ENCODE results near the gene ARX. TPM values are rescaled to one million over a fixed set of nuclear protein-coding genes. Genes with fewer than 3 reads are reported as not detected.

ARX gene
- total RNA-seq, 1 experiment from 2014 or later, result 0.22 TPM

GRCh38 chrX:24979081-24979480 lies 36.7 kb downstream of the ARX start:
- H3K4me3 ChIP-seq (replicated peaks in 1 of 2; ENCODE audit: low read depth in 1 of 2, low read length in 2 of 2), result no peak overlapping the region
- POLR2A ChIA-PET, result no interaction called here
- no peak for ATAC-seq
- CTCF ChIA-PET, result no interaction called here
- no peak overlapping the region for H3K9ac ChIP-seq (ENCODE audit: low read length)
- no peaks in the 10 kb centered on the region for H3K9me3 ChIP-seq (ENCODE audit: control insufficient read depth in 1 of 2, insufficient read depth in 1 of 2, low read depth in 1 of 2, low read length in 2 of 2)
- no TSS peak for BruUV-seq (replicated peaks)
- no peaks in the 10 kb centered on the region for H4K20me1 ChIP-seq (ENCODE audit: insufficient read depth)
- H3K79me2 ChIP-seq (ENCODE audit: insufficient read depth, low read length), result no peaks in the 10 kb centered on the region
- no peak overlapping the region for H3K27ac ChIP-seq (ENCODE audit: low read depth, low read length)
- no peaks in the 10 kb centered on the region for H3K9me2 ChIP-seq (ENCODE audit: insufficient read depth)
- DNase-seq (ENCODE audit: low read depth, low spot score), result no peak
- RAD21 ChIA-PET (ENCODE audit: low non-redundant PET in 1 of 2, low total read pairs in 2 of 2, uncharacterized antibody in 2 of 2, unreplicated experiment in 2 of 2), result no interaction called here
- TF ChIP-seq SP1 (IDR thresholded peaks at IDR 0.05; ENCODE audit: low read depth) (no peak), ELF1 (IDR thresholded peaks at IDR 0.05; ENCODE audit: borderline replicate concordance, low read depth) (no peak), ATF3 (IDR thresholded peaks at IDR 0.05) (no peak), SRF (IDR thresholded peaks at IDR 0.05; ENCODE audit: low read depth) (no peak), POLR2A (IDR thresholded peaks at IDR 0.05; ENCODE audit: borderline replicate concordance, extremely low read depth, insufficient read depth, insufficient read length) (no peak), TCF7L2 (IDR thresholded peaks at IDR 0.05; ENCODE audit: borderline replicate concordance, extremely low read depth, insufficient read depth, insufficient read length) (no peak), RAD21 (IDR thresholded peaks at IDR 0.05; ENCODE audit: low read depth) (no peak), EGR1 (IDR thresholded peaks at IDR 0.05; ENCODE audit: low read depth) (no peak)
- TF ChIP-seq, protein P1, sequence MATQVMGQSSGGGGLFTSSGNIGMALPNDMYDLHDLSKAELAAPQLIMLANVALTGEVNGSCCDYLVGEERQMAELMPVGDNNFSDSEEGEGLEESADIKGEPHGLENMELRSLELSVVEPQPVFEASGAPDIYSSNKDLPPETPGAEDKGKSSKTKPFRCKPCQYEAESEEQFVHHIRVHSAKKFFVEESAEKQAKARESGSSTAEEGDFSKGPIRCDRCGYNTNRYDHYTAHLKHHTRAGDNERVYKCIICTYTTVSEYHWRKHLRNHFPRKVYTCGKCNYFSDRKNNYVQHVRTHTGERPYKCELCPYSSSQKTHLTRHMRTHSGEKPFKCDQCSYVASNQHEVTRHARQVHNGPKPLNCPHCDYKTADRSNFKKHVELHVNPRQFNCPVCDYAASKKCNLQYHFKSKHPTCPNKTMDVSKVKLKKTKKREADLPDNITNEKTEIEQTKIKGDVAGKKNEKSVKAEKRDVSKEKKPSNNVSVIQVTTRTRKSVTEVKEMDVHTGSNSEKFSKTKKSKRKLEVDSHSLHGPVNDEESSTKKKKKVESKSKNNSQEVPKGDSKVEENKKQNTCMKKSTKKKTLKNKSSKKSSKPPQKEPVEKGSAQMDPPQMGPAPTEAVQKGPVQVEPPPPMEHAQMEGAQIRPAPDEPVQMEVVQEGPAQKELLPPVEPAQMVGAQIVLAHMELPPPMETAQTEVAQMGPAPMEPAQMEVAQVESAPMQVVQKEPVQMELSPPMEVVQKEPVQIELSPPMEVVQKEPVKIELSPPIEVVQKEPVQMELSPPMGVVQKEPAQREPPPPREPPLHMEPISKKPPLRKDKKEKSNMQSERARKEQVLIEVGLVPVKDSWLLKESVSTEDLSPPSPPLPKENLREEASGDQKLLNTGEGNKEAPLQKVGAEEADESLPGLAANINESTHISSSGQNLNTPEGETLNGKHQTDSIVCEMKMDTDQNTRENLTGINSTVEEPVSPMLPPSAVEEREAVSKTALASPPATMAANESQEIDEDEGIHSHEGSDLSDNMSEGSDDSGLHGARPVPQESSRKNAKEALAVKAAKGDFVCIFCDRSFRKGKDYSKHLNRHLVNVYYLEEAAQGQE (IDR thresholded peaks at IDR 0.05; ENCODE audit: low read depth), result no peak
- intact Hi-C loops (cut with micrococcal nuclease), result no loop called here
- H2AFZ ChIP-seq (ENCODE audit: low read depth, low read length, poor library complexity, severe bottlenecking), result no peak overlapping the region
- no peak overlapping the region for H3K4me2 ChIP-seq (ENCODE audit: low read length)
- no peaks in the 10 kb centered on the region for H3K27me3 ChIP-seq (ENCODE audit: insufficient read depth, low read length)
- H3K36me3 ChIP-seq (ENCODE audit: control insufficient read depth in 1 of 2, insufficient read depth in 2 of 2, low read length in 2 of 2), result no peaks in the 10 kb centered on the region
- H3K4me1 ChIP-seq (ENCODE audit: control insufficient read depth in 1 of 2, insufficient read depth in 2 of 2, low read length in 2 of 2), result no peaks in the 10 kb centered on the region

Data from HCT116 (cell line).